Activated naive CD4-positive, alpha-beta T cell treated with anti-CD3 and anti-CD28 coated beads for 36 hours (primary cell): ENCODE results near the gene DLG2. TPM values are rescaled to one million over a fixed set of nuclear protein-coding genes. Genes with fewer than 3 reads are reported as not detected.
A peak's percentile ranks its signal among the peaks of the same experiment; 100 is the strongest.
"Not testable (repeated sequence)": the region's sequence is repeated elsewhere in the genome, so short reads cannot be mapped to it uniquely, and the experiment has no call there.

Experiments
- CTCF ChIA-PET: fragments of 350-600 bp; sonication (Branson Sonifier 250); formaldehyde crosslinking; loops from one replicate; lab custom pipeline; 2021; ENCODE audit warnings: antibody characterized with exemption; lab: Charles Lee
- DNase-seq: peaks from one replicate; pipeline ENCODE4 v3.0.0-alpha.2; 2020
- H3K27ac Mint-ChIP-seq: one replicate; pipeline ENCODE4 v1.8.0; 2021; ENCODE audit warnings: mild to moderate bottlenecking, mixed read lengths
- H3K27me3 Mint-ChIP-seq: one replicate; pipeline ENCODE4 v1.8.0; 2021; ENCODE audit warnings: low read depth, mixed read lengths
- H3K36me3 Mint-ChIP-seq: one replicate; pipeline ENCODE4 v1.8.0; 2021; ENCODE audit warnings: low read depth, mixed read lengths
- H3K4me1 Mint-ChIP-seq: one replicate; pipeline ENCODE4 v1.8.0; 2021; ENCODE audit warnings: low read depth, mixed read lengths
- H3K4me3 Mint-ChIP-seq: one replicate; pipeline ENCODE4 v1.8.0; 2021; ENCODE audit warnings: mild to moderate bottlenecking, moderate library complexity, mixed read lengths
- H3K9me3 Mint-ChIP-seq: one replicate; pipeline ENCODE4 v1.8.0; 2021; ENCODE audit warnings: mixed read lengths
- intact Hi-C: fragments of 100-400 bp; cut with micrococcal nuclease; formaldehyde crosslinking; loops from one replicate; pipeline ENCODE4 v1.15.1; 2023
- total RNA-seq, 2 experiments: library from RNA; stranded (reverse); gene quantifications; one replicate each; pipeline ENCODE4 v1.2.3, GENCODE V29; 2021

DLG2 gene
- total RNA-seq, 2 experiments from 2014 or later, result 3.3 to 4.6 TPM

DNA sequence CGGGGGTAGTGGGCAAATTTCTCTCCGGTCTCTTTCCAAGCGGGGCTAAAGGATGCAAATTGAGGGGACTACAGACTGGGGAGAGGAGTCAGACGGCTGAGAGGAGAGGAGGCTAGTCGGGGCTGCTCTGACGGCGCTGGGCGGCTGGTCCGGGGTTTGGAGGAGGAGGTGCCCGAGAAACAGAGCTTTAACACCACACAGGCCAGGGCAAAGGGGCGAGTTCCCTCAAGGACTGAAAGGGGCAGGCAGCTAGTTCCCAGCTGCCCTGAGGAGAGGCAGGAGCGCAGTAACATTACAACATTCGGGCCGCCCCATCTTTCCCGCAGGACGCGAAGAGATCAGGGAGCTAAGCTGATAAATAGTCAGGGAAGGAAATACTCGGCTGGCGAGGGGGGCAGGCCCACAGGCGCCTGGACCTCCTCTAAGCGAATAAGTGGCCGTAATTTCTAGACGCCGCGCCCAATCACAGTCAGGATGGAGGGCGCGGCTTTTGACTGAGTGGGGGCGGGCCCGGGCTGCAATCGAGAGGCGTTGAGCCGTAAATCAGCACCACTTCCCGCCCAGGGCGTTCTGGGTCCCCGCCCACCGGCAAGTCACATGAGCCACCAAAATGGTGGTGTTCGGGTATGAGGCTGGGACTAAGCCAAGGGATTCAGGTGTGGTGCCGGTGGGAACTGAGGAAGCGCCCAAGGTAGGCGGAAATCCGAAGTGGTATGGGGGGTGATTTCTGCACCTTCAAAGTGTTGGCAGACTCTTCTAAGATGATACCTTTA, 1.0 kb upstream of the DLG2 start, which contains the start of gene TMEM126B:
TSS of gene TMEM126B (plus strand) at position 596 of the 773 bp plus-strand sequence. CDS start at position 611, 15 bp downstream.
- peaks cover 33% of the 10 kb centered on the region for H3K4me1 Mint-ChIP-seq
- H3K36me3 Mint-ChIP-seq, result peaks cover 14% of the 10 kb centered on the region
- H3K27me3 Mint-ChIP-seq, result no peaks in the 10 kb centered on the region
- peak within 1 kb of the TSS; percentile 99 for H3K4me3 Mint-ChIP-seq
- intact Hi-C loops, result loop anchor here (1.0 to 10.0 kb wide), 14 partner anchors 19 to 1407 kb away; partner anchors contain the start of genes HIKESHI, PICALM, TMEM126A and TMEM135
- CTCF ChIA-PET, result interaction anchor here (0.9 kb wide), 1 partner anchor 11 kb away, joined by 4 read pairs; no protein-coding TSS in a partner anchor
- no peaks in the 10 kb centered on the region for H3K9me3 Mint-ChIP-seq
- H3K27ac Mint-ChIP-seq, result peak within 1 kb of the TSS; percentile 96
- peak; percentile 98 for DNase-seq

DNA sequence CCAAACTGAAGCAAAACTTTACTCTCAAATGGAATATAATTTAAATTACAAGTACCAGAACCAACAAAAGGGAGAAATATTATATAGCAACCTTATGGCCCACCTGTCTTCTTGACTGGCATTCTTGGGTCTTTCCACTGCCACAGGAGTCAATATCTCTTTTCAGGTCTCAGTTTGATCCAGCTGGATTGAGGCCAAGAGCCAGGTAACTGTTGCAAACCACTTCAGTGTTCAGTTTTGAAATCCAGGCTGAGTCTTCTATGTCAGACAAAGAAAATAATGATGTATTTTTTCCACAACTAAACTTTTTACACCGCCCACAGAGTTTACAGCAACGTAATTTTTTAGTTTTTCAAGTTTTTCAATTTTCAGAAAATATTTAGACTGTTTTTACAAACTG, 648 bp downstream of the DLG2 start:
- H3K36me3 Mint-ChIP-seq, result peaks cover 4% of the 10 kb centered on the region
- CTCF ChIA-PET, result interaction anchor here (1.3 kb wide), 1 partner anchor 31 kb away, joined by 3 read pairs; no protein-coding TSS in a partner anchor
- H3K4me3 Mint-ChIP-seq, result peak overlapping the region; percentile 99
- no peaks in the 10 kb centered on the region for H3K27me3 Mint-ChIP-seq
- peak overlapping the region; percentile 25 for H3K27ac Mint-ChIP-seq
- H3K9me3 Mint-ChIP-seq, result no peaks in the 10 kb centered on the region
- peaks cover 33% of the 10 kb centered on the region for H3K4me1 Mint-ChIP-seq
- DNase-seq, result peak; percentile 35
- intact Hi-C loops, result loop anchor here (10.0 kb wide), 1 partner anchor 1408 kb away; the partner anchor contains the start of gene TMEM135

DNA sequence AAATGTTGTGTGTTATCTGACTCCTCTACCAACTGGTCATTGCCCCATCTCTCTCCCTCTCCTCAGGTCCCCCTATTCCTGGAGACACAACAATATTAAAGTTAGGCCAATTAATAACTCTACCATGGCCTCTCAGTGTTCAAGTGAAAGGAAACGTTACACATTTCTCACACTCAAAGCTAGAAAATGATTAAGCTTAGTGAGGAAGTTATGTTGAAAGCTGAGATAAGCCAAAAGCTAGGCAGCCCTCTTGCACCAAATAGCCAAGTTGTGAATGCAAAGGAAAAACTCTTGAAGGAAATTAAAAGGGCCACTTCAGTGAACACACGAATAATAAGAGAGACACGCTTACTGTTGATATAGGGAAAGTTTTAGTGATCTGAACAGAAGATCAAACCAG, 6.9 kb downstream of the DLG2 start:
- intact Hi-C loops, result loop anchor here (10.0 kb wide), 1 partner anchor 1415 kb away; the partner anchor contains the start of gene TMEM135
- Mint-ChIP-seq H3K4me3 (no peak overlapping the region), H3K27ac (no peak overlapping the region), H3K27me3 (no peaks in the 10 kb centered on the region), H3K36me3 (no peaks in the 10 kb centered on the region), H3K4me1 (peaks cover 11% of the 10 kb centered on the region), H3K9me3 (no peaks in the 10 kb centered on the region)
- CTCF ChIA-PET, result no interaction called here
- no peak for DNase-seq

GRCh38 chr11:85619499-85619898, 7.6 kb downstream of the DLG2 start:
- Mint-ChIP-seq H3K4me1 (peaks cover 8% of the 10 kb centered on the region), H3K9me3 (no peaks in the 10 kb centered on the region), H3K4me3 (no peak overlapping the region), H3K36me3 (no peaks in the 10 kb centered on the region), H3K27me3 (no peaks in the 10 kb centered on the region), H3K27ac (no peak overlapping the region)
- DNase-seq, result no peak
- CTCF ChIA-PET, result interaction anchor here (0.9 kb wide), 1 partner anchor 236 kb away, joined by 3 read pairs; the partner anchor contains the start of gene CCDC83
- intact Hi-C loops, result no loop called here

GRCh38 chr11:85611643-85612042, 15.5 kb downstream of the DLG2 start:
- H3K36me3 Mint-ChIP-seq, H3K4me1 Mint-ChIP-seq, H3K9me3 Mint-ChIP-seq, H3K27me3 Mint-ChIP-seq, CTCF ChIA-PET, H3K4me3 Mint-ChIP-seq, intact Hi-C loops, DNase-seq: not testable (repeated sequence)
- H3K27ac Mint-ChIP-seq, result peak overlapping the region; percentile 43

GRCh38 chr11:85609286-85609685, 17.9 kb downstream of the DLG2 start:
- H3K9me3 Mint-ChIP-seq, intact Hi-C loops, H3K36me3 Mint-ChIP-seq, H3K4me3 Mint-ChIP-seq, CTCF ChIA-PET, H3K27me3 Mint-ChIP-seq, H3K4me1 Mint-ChIP-seq, DNase-seq, H3K27ac Mint-ChIP-seq: not testable (repeated sequence)

DNA sequence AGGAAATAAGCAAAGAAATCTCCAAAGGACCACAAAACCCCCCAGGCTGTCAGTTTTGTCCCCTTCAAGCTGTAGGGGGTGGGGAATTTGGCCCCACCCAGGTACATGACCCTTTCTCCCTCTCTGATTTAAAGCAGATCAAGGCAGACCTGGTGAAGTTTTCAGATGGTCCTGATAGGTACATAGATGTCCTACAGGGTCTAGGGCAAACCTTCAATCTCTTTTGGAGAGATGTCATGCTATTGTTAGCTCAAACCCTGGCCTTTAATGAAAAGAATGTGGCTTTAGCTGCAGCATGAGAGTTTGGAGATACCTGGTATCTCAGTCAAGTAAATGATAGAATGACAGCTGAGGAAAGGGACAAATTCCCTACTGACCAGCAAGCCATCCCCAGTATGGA, 18.5 kb downstream of the DLG2 start:
- H3K36me3 Mint-ChIP-seq, DNase-seq, H3K27ac Mint-ChIP-seq, intact Hi-C loops, H3K9me3 Mint-ChIP-seq, H3K4me3 Mint-ChIP-seq, H3K27me3 Mint-ChIP-seq, CTCF ChIA-PET, H3K4me1 Mint-ChIP-seq: not testable (repeated sequence)

- H3K4me3 Mint-ChIP-seq, CTCF ChIA-PET, H3K27me3 Mint-ChIP-seq, DNase-seq, H3K36me3 Mint-ChIP-seq, H3K9me3 Mint-ChIP-seq, intact Hi-C loops, H3K27ac Mint-ChIP-seq, H3K4me1 Mint-ChIP-seq: not testable (repeated sequence)
These were observed 20.9 kb downstream of the DLG2 start for GRCh38 chr11:85606237-85606636.

DNA sequence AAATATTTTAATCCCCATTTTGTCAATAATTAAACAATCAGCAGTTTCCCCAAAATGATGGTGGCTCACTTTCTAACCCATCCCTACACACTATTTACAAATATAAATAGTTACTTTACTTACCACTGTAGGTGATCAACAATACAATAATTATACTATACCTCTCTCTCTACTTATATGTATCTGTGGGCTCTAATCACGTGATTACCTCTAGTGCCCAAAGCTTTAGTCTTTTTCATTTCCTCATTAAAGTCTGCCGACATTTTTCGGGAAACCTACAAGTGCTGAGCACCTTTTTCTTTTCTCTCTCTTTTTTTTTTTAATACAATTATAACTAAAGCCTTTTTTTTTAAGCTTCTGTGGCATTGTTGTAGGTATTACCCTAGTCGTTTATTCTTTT, 23.9 kb downstream of the DLG2 start:
- H3K4me1 Mint-ChIP-seq, result no peaks in the 10 kb centered on the region
- no peak overlapping the region for H3K4me3 Mint-ChIP-seq
- H3K9me3 Mint-ChIP-seq, result no peaks in the 10 kb centered on the region
- CTCF ChIA-PET, result no interaction called here
- DNase-seq, result no peak
- no peak overlapping the region for H3K27ac Mint-ChIP-seq
- intact Hi-C loops, result no loop called here
- H3K27me3 Mint-ChIP-seq, result no peaks in the 10 kb centered on the region
- no peaks in the 10 kb centered on the region for H3K36me3 Mint-ChIP-seq

DNA sequence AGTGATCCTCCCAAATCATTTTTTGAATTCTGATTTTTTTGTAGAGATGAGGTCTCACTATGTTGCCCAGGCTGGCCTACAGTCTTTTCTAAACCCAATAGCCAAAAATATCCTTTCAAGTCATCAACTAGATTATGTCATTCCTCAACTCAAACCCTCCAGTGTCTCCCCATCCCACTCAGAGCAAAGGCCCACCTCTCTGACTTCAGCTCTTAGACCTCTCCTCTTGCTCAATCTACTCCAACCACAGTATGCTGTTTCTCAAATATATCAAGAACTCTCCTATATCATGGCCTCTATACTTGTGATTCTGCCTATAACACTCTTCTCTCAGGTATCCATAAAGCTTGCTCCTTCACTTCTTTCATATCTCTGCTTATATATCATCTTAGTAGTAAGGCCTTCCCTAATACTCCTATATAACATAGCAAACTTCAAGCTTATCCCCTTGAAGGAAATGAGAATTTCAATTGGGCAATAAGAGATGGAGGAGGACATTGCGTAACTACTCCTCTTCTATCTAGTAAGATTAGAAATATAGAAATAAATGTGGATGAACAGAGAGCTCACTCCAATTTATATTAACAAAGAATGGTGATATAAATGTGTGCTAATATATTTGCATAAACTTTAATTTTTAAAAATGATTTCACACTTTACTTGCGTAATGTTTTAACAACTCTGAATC, 24.5 kb downstream of the DLG2 start:
- H3K9me3 Mint-ChIP-seq, result no peaks in the 10 kb centered on the region
- intact Hi-C loops, result no loop called here
- no peaks in the 10 kb centered on the region for H3K27me3 Mint-ChIP-seq
- CTCF ChIA-PET, result no interaction called here
- H3K36me3 Mint-ChIP-seq, result no peaks in the 10 kb centered on the region
- no peak for DNase-seq
- H3K27ac Mint-ChIP-seq, result no peak overlapping the region
- no peak overlapping the region for H3K4me3 Mint-ChIP-seq
- H3K4me1 Mint-ChIP-seq, result no peaks in the 10 kb centered on the region

GRCh38 chr11:85599083-85599482, 28.1 kb downstream of the DLG2 start:
- no peak overlapping the region for H3K27ac Mint-ChIP-seq

DNA sequence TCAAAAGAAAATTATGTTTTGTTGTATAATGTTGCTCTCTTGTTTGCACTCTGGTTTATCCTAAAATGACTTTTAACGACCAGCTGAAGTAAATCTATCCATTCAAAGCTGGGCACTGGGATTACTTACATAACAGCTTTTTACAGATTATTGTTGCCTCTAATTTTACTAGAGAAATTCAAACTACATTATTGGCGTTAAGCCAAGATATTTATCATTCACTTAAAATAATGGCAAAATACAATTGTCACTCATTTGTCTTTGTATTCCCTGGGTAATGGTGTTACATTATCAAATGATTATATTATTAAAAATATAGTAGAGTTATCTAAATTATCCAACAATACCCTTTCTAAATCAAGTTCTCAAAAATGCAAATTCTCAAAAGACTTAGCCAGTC, 30.3 kb downstream of the DLG2 start:
- Mint-ChIP-seq H3K36me3 (no peaks in the 10 kb centered on the region), H3K27me3 (no peaks in the 10 kb centered on the region), H3K4me3 (no peak overlapping the region), H3K27ac (no peak overlapping the region), H3K9me3 (no peaks in the 10 kb centered on the region), H3K4me1 (no peaks in the 10 kb centered on the region)
- intact Hi-C loops, result loop anchor here (5.0 to 10.0 kb wide), 5 partner anchors 228 to 1220 kb away; no protein-coding TSS in a partner anchor
- DNase-seq, result no peak
- CTCF ChIA-PET, result no interaction called here

More at GRCh38 chr11:85599083-85599482, 28.1 kb downstream of the DLG2 start:
- no peaks in the 10 kb centered on the region for H3K27me3 Mint-ChIP-seq
- H3K9me3 Mint-ChIP-seq, result no peaks in the 10 kb centered on the region
- intact Hi-C loops, result loop anchor here (5.0 to 10.0 kb wide), 5 partner anchors 226 to 1218 kb away; no protein-coding TSS in a partner anchor
- H3K4me1 Mint-ChIP-seq, result no peaks in the 10 kb centered on the region
- H3K4me3 Mint-ChIP-seq, result no peak overlapping the region
- no peaks in the 10 kb centered on the region for H3K36me3 Mint-ChIP-seq
- no peak for DNase-seq
- CTCF ChIA-PET, result interaction anchor here (0.5 kb wide), 1 partner anchor 396 kb away, joined by 3 read pairs; no protein-coding TSS in a partner anchor
